H1 (cell line): Measurements from ENCODE around the gene VSX2. TPM values are rescaled to one million over a fixed set of nuclear protein-coding genes. Genes with fewer than 3 reads are reported as not detected.

Experiments
- polyA plus RNA-seq, 7 experiments: library from polyadenylated mRNA; depleted of rRNA in 3 of 7; stranded (reverse) in 5 of 7; unstranded in 2 of 7; fragments of >200 nt in 5 of 7; fragments of 200-250 nt in 2 of 7; gene quantifications; 1 replicate in 5 of 7; 2 replicates in 1 of 7; 4 replicates in 1 of 7; pipeline versions ENCODE4 v1.2.1 to v1.2.3, GENCODE V29; 2011 to 2013; ENCODE audit warnings: missing spikeins in 2 of 7, mixed read lengths in 2 of 7
- small RNA-seq: library from polyadenylated mRNA; stranded (forward); fragments of <200 nt; extraction: miRNeasy Mini kit (QIAGEN cat#:217004); gene quantifications from one replicate; pipeline ENCODE3, GENCODE V24; 2013; ENCODE audit not compliant: insufficient read depth
- total RNA-seq: library from RNA; stranded (reverse); fragmentation: NEBNext Ultra II Directional; extraction: Animal tissue kit (Norgen Biotek cat#: 25700); gene quantifications from 2 replicates; pipeline ENCODE4 v1.2.1, GENCODE V29; 2021

Gene VSX2
- total and polyA plus RNA-seq, 2 of the 8 experiments (the other 6 are each of a cell fraction or from before 2014, with no cell fraction given): 0.08 to 0.22 TPM

Small RNAs within 50 kb of the gene (small RNA-seq; reads per million reads assigned to genes)
- gene AC006349.1: not detected

Other genes starting within 250 kb of the VSX2 start
- gene ENTPD5, start 220.2 kb upstream of the VSX2 start, total RNA-seq: 4.8 and 6.5 TPM in 2 replicates
- gene ENTPD5, start 220.2 kb upstream of the VSX2 start, polyA plus RNA-seq (2011; rRNA removed): 3.5 and 5.0 TPM in 2 replicates
- 0.42 and 0.60 TPM in 2 replicates for gene BBOF1, start 220.1 kb upstream of the VSX2 start, total RNA-seq
- gene BBOF1, start 220.1 kb upstream of the VSX2 start, polyA plus RNA-seq (2011; rRNA removed): 0.13 and 0.26 TPM in 2 replicates
- gene ALDH6A1, start 155.0 kb upstream of the VSX2 start, total RNA-seq: 28.0 and 28.7 TPM in 2 replicates
- gene ALDH6A1, start 155.0 kb upstream of the VSX2 start, polyA plus RNA-seq (2011; rRNA removed): 10.5 and 12.1 TPM in 2 replicates
- gene LIN52, start 154.5 kb upstream of the VSX2 start, total RNA-seq: 11.3 and 11.6 TPM in 2 replicates
- 4.7 and 6.8 TPM in 2 replicates for gene LIN52, start 154.5 kb upstream of the VSX2 start, polyA plus RNA-seq (2011; rRNA removed)
- gene ABCD4, start 63.5 kb downstream of the VSX2 start, total RNA-seq: 84.8 and 97.7 TPM in 2 replicates
- gene ABCD4, start 63.5 kb downstream of the VSX2 start, polyA plus RNA-seq (2011; rRNA removed): 47.9 and 99.4 TPM in 2 replicates
- 148 and 154 TPM in 2 replicates for gene VRTN, start 109.0 kb downstream of the VSX2 start, total RNA-seq
- 133 and 189 TPM in 2 replicates for gene VRTN, start 109.0 kb downstream of the VSX2 start, polyA plus RNA-seq (2011; rRNA removed)
- 3.0 and 3.5 TPM in 2 replicates for gene SYNDIG1L, start 186.8 kb downstream of the VSX2 start, total RNA-seq
- 2.5 and 3.2 TPM in 2 replicates for gene SYNDIG1L, start 186.8 kb downstream of the VSX2 start, polyA plus RNA-seq (2011; rRNA removed)